ENCODE results near the gene RABGAP1L.
"Not testable (repeated sequence)": the region's sequence is repeated elsewhere in the genome, so short reads cannot be mapped to it uniquely, and the experiment has no call there.

Gene RABGAP1L

DNA sequence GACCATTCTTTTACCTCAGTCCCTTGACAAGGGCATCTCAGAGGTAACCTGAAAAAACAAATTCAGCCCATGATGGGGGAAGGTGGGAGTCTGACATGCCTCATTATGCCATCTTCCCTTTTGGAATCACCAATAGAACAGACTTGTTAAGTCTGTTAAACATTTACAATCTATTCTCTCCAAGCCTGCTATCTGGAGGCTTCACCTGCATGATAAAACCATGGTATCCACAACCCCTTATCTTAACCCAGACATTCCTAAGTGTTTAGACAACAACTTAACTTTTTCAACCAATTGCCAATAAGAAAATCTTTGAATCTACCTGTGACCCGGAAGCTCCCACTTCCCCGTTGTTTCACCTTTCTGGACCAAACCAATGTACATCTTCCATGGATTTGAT is 607.4 kb downstream of the RABGAP1L start:
- no peak for DNase-seq (ENCODE audit: low read depth)

DNA sequence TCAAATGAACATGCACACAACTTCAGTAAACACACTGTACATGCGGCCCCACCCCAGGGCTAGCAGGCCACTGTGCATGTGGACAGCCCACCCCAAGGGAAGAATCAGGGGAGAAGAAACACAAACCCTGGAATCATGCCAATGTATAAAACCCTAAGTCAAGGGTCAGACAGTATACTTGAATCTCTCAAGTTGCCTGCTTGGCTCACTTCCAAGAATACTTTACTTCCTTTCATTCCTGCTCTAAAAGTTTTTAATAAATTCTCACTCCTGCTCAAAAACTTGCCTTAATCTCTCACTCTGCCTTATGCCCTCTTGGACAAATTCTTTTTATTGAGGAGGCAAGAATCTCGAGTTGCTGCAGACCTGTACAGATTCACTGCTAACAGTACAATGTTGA is 609.2 kb downstream of the RABGAP1L start:
- no peak for DNase-seq (ENCODE audit: low read depth)

DNA sequence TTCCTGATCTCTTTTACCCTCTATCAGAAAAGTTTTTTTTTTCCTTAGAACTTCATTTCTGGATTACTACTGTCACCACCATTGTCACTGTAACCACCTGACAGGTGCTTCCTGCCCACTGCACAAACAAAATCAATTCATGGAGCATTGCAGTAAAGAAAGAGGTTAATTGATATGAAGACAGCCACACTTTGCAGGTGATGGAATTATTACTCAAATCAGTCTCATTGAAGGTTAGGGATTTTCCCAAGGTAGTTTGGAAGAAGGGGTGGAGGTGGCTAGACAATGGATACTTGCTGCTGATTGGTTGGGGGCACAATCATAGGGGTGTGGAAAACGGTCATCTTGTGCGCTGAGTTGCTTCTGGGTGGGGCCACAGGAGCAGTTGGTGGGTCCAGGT is 609.6 kb downstream of the RABGAP1L start:
- DNase-seq (ENCODE audit: low read depth) = no peak

DNA sequence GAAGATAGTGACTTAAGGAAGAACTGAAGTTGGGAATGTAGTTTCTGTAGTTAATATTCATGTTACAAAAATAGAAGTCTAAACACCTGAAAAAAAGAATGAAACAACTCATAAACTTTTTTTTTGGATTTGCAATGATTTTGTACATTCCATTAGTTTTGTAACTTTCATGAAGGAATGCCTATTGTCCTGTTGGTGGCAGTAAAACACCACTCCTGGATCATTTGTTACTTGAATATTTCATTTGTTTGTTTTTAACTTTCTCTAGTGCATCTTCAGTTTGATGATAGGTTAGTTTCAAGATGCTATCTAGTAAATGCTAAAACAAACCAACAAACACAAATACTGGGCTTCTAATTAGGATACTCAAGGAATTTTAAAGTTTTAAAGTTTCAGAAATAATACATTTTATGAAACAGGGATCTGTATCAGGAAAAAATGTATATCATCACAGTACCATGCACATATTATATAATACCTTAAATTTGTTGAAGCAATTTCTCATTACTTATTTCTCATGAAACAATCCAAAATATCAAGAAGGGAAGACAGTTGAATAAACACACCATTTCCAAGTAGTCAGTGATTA is 610.7 kb downstream of the RABGAP1L start:
- no peak for DNase-seq (ENCODE audit: low read depth)

DNA sequence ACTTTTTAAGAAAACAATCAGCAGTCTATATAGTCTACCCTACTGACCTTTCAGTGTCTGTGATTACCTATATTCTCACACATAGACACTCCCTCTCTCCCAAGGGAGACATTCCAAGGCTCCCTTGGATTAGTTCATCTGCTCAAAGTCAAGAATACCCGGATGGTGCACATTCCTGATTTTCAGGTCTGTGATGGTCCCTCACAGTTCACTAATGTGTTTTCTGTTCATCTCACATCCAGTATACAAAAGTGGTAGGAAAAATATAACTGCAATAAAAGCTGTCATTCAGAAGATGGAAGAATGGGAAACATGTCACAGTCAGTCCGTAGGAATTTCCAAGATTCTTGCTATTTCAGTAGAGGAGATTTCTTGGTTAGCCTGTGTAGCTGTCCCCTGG is 616.3 kb downstream of the RABGAP1L start:
- no peak for DNase-seq (ENCODE audit: low read depth)

DNA sequence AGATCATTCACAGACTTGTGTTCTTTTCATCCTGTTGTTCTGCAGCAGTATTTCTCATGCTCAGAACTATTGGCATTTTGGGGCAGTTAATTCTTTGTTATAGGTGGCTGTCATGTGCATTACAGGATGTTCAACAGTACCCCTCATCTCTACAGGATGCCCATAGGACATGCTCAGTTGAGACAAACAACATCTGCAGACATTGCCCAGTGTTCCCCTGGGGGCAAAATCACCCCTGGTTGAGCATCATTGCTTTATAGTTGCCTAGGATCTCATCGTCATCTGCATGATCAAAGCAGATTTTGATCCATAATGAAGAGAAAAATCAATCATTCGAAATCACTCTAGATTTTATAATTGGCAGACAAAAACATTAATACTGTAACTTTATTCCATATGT is 617.9 kb downstream of the RABGAP1L start:
- no peak for DNase-seq (ENCODE audit: low read depth)

DNA sequence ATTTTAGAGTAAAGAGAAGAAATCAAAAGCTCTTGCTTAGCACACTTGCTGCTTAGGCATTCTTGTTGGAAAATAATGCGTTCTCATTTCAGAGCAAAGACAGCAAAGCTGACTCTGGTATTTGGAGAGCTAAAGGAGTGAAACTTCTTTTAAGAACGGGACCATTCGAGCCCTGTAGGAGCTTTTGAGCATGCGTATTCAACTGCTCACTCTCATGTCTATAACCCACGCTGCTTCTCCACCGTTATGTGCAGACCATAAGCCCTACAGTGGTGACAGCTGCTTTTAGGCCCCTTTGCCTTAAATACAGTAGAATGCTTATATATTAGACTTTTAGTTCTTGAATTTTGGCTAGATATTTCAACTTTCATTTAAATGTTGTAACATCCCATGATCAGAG is 626.2 kb downstream of the RABGAP1L start:
- no peak for DNase-seq (ENCODE audit: low read depth)

DNA sequence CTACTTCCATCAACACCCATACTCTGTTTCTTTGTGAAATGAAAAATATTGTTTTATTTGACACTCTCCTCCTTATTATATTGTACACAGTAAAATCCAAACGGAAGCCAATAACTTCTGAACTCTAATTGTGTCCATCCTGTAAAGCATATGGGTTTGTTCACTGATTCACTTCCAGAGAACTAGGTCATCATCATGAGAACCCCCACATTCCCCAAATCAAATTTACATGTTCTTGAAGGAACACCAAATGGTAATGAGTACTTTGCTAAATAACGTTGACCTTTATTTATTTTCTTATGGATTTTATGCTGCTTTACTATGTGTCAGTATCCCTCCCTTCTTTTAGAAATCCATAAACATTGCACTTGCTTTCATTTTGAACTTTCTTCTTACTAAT is 627.0 kb downstream of the RABGAP1L start:
- no peak for DNase-seq (ENCODE audit: low read depth)

DNA sequence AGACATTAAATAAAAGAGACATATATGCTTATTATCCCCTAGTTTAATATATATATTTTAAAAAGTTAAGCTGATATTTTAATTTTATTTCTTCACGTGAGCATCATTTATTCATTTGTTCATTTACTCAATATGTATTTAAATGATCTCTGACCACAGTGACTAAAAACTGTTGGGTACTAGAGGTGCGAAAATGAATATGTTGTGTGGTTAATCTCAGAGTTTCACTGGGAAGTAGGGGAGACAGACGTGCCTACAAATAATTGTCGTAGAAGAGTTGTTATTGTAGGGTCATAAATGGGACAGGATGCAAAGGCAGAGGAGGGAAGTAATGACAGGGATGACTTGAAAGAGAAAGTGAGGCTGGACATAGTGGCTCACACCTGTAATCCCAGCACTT is 627.4 kb downstream of the RABGAP1L start:
- DNase-seq (ENCODE audit: low read depth) = no peak

DNA sequence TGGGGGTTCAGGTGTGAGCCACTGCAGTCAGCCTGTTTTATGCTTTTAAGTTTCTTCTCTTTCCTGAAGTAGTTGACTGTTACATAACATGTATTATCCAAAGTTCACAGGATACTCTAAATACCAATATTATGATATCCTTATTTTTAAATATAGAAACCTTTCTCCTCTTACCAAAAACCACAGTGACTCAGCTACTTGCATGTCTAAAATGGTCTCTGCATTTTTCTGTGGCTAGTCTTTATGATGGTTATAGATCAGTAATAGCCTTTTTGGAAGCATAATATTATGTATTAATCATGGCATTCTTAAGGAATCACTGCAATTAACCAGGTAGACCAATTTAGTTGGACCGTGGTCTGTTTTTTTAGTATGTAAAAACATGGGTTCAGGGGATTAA is 629.7 kb downstream of the RABGAP1L start:
- no peak for DNase-seq (ENCODE audit: low read depth)

DNA sequence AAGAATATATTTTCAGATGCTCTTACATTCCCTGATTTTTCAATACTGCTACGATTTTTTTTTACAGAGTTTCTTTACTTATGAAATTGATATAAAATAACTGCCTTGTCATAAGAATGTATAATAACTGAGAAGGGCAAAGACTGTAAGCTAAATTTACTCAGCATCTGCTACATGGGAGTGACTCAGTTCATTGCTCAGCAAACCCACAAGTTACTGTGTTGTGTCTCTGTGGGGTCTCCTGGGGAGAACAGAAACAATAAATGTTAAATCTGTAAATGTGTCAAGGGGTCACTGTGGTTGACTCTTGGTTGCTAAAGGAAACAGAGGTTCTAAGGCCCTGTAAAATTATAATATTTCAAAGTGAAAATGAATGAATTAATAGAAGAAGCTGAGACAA is 630.1 kb downstream of the RABGAP1L start:
- DNase-seq (ENCODE audit: low read depth) = no peak

DNA sequence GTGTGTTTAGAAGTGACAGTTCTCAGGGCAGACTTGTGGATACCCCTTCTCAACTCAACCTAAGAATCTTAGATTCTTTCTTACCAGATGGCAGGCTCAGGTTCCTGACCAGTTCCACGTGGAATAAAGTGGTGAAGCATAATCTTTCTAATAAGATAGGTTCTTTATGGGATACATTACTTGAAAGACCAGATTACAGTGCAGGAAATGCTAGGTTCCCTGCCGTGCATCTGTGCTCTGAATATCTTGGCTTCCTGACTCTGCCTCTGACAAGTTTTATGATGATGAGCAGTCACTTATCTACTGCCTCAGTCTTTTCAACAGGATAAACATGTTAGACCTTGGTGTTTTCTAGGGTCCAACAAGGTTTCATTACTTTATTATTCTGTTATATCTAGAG is 632.5 kb downstream of the RABGAP1L start:
- no peak for DNase-seq (ENCODE audit: low read depth)

DNA sequence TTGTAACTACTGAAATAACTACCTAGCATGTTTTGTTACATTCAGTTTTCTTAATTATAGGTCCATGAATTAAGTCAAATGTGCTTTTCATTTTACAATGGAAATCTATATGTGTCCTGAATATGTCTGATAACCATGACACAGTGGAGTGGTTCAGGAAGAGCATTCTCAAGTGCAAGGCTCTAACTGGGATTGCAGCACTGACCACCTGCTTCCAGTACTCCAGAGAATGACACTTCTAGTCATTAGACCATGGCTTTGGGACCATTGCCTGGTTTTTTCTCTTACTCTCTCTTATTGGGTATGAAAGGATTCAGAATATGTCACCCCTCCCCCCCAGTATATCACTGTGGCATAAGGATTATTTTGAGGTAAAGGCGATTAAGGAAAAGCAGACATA is 635.5 kb downstream of the RABGAP1L start:
- no peak for DNase-seq (ENCODE audit: low read depth)

DNA sequence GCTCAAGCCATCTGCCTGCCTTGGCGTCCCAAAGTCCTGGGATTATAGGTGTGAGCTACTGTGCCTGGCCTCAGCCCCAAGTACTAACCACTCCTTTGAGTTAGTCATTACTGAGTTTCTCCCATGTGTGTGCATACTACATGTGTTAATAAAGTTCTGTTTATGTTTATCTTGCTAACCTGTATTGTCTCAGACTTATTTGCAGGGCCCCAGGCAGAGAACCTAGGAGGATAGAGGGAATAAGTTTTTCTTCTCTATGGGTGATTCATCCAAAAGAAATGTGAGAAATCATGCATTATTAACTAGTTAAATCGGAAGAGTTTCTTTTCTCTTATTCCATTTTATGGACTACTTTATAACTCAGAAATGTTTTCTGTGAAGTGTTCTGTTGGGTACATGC is 636.5 kb downstream of the RABGAP1L start:
- no peak for DNase-seq (ENCODE audit: low read depth)

DNA sequence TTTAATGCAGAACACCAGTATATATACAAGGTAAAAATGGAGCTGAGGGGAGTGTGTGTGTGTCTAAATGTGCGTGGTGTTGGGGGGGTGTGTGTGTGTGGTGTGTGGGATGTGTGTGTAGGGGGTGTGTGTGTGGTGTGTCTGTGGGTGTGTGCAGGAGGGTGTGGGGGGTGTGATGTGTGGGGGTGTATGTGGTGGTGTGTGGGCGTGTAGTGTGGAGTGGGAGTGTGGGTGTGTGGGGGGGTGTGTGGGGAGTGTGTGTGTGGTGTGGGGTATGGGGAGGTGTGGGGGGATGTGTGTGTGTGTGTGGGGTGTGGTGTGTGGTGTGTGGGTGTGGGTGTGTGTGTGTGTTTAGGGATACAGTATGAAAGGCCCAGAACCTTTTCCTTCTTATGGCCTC is 638.1 kb downstream of the RABGAP1L start:
- no peak for DNase-seq (ENCODE audit: low read depth)

DNA sequence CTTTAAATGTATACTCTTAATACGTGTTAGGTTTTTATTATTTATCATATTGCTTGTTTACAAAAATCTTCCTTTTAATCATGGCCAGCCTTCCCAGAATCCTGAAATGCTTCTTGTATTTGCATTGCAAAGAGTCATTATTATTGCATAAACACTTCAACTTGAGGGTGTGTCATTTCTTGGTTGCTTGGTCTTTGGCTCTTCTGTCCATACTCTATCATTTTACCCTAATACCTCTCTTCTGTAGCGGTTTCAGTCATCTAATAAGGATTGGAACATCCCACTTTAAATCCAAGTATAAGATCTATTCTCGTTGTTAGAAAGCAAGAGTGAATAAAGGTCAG is 639.8 kb downstream of the RABGAP1L start:
- no peak for DNase-seq (ENCODE audit: low read depth)

DNA sequence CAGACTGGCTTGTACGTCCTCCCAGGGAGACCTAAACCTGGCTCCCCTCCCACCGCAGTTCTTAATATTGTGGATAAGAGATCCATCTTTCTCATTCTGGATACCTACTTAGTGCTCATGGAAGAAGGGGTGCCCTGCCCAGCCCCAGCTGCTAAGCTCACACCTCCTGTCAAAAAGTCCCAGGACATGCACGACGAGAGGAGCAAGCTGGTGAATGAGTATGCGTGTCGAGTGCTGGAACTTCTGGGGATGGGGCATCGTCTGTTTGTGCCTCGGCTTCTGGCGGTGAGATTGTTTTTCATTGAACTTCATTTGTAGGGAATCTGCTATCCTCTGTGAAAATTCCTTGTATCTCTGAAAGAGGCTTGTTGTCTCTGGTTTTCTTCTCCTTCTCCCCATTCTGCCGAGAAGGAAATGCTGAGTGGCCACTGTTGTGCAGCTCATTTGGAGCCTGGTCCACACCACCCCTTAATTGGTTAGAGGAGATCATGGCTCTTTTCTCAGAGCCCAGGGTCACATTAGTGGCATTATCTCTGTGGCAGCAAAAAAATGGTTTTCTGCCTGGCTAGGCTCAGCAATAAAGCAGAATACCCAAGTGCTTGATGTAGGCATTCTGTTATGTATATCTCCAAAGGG is 641.0 kb downstream of the RABGAP1L start:
- DNase-seq (ENCODE audit: low read depth) = no peak

DNA sequence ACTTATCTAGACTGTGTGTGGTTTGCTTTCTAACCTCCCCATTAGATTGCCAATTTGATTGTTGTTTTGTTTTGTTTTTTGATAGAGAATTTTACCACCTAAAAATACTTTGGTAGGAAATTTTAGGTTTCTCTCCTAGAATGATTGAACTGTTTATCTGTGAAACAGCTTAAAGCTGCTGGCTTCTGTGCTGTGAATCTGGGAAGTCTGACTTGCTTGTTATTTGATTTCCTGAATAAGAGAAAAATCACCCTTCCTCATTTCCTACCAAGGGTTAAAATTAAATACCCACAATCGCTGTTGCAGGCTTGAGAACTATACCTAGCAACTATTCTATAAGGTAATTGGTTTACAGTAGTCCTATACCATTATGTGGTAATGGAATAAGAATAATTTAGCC is 641.6 kb downstream of the RABGAP1L start:
- no peak for DNase-seq (ENCODE audit: low read depth)

DNA sequence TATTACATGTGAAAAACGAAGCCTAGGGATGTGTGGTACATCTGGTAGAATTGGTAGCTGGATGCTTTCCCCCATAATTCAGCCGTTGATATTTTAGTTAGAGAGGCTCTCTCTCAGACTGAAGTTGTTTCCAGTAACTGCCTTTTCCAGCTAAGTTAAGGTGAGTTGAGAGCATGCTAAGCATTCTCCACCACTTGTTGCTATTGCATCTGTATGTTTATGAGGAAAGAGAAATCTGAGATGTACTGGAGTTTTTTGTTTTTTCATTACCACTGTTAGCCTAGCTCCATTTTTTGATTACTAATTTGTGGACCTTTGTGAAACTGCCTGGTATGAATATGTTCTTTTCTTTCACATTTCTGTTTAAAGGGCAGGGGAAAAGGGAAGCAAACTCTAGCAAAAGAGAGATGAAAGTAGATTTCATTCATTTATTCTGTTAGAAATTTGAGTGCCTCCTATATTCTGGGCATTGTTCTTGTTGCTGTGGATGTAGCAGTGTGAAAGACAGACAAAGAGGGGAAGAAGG is 650.5 kb downstream of the RABGAP1L start:
- DNase-seq (ENCODE audit: low read depth) = no peak

DNA sequence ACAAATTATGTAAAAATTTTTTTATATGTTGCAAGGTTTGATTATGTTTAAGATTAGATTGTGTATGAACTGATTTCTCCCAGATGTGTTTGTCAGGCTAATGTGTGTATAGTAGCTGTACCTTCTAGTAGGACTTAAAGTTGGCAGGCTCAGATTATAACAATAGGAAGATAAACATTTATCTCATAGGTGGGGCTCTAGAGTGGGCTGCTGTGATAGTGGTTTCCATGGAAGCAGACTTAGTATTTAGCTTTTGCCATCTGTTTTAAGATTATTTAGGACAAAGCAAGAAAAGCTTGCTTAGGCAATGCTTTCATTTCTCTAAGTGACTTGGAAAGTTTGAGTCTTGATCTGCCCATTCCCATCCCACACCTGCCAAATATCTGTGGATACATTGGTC is 652.7 kb downstream of the RABGAP1L start:
- no peak for DNase-seq (ENCODE audit: low read depth)

DNA sequence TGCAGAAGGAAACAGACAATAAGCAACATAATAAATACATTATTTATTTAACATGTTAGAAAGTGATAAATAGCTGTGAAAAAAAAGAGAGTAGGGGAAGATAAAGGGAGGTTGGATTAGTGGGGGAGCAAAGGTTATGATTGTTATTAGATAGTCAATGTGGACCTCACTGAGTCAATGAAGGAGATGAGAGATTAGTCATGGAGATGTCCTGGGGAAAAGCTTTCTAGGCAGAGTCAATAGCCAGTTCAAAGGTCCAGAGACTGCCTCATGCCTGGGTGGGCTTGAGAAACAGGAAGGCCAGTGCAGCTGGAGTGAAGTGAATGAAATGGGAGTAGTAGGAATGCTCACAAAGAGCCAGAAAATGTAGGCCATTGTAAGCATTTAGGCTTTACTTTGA is 653.3 kb downstream of the RABGAP1L start:
- DNase-seq (ENCODE audit: low read depth) = no peak

DNA sequence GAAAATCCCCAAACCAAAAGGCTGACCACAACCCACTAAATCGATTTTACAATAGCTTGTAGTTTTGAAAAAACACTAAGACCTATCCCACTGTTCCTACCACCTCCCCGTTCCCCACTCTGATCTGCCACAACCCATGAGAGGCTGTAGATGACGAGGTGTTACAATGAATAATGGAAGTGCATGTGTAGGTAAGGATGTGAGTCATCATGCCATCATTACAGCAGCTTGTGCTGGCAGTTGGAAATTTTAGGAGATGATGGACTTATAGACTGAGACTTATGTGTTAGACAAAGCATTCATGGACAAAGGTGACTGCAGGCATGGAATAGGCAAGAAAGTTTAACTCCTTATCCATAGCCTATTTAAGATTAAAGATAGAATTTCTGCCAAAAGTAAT is 655.7 kb downstream of the RABGAP1L start:
- DNase-seq (ENCODE audit: low read depth) = no peak

DNA sequence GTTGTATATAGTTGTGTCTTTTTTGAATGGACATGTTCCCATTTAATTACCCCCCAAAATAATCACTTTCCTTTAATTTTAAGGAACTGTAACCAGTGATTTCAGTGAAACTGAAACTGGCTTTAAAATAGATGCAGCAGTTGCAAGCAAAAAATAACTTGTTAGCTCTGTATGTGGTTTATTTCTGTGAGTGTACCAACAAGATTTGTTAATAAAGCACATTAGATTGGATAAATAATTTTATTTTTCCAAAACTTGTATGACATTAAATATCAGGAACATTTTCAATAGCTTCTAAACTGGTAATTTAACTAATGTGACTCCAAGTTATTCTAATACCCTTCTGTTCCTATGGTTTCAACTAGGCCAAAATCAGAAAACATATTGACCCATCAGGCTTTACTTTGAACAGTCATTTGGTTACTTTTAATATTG is 656.2 kb downstream of the RABGAP1L start:
- DNase-seq (ENCODE audit: low read depth) = no peak

DNA sequence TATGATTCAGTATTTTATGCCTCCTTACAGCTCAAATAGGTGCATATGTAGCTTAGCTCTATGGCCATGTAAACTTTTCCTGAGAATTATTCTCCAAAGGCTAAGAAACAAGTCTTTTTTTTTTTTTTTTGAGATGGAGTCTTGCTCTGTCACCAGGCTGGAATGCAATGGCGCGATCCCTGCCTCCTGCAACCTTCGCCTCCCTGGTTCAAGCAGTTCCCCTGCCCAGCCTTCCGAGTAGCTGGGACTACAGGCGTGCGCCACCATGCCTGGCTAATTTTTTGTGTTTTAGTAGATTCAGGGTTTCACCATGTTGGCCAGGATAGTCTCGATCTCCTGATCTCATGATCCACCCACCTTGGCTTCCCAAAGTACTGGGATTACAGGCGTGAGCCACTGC is 657.3 kb downstream of the RABGAP1L start:
- not testable (repeated sequence) for DNase-seq (ENCODE audit: low read depth)

Measured in stimulated activated CD8-positive, alpha-beta memory T cell treated with anti-CD3 and anti-CD28 coated beads, Interleukin-12 subunit alpha, Interleukin-12 subunit beta, amount 100 ng/mL, for 4 hours (primary cell).